Upper lobe of left lung (tissue), 4 donors: ENCODE measurements around the gene CFAP221.

Experiments used
- CTCF ChIP-seq, 6 experiments: fragments of 450-650 bp in 4 of 6; fragments of 200-600 bp in 2 of 6; sonication (generic) in 2 of 6; IDR thresholded peaks; one replicate each; pipeline ENCODE4 v1.5.1; 2016 to 2019; ENCODE audit warnings: antibody characterized with exemption in 6 of 6
- POLR2A ChIP-seq, 4 donors: fragments of 450-650 bp; IDR thresholded peaks; one replicate each; pipeline ENCODE4 v1.5.1; 2016 to 2017; ENCODE audit warnings: antibody characterized with exemption in 4 of 4, mild to moderate bottlenecking in 2 of 4
- POLR2AphosphoS5 ChIP-seq, 2 donors: sonication (generic); formaldehyde crosslinking; IDR thresholded peaks; one replicate each; pipeline ENCODE4 v1.5.1; 2017; ENCODE audit warnings: antibody characterized with exemption in 2 of 2

- TF ChIP-seq CTCF (IDR thresholded peaks at IDR 0.05) (no peak), POLR2AphosphoS5 (IDR thresholded peaks at IDR 0.05) (no peak), POLR2A (IDR thresholded peaks at IDR 0.05) (no peak)
Measured at GRCh38 chr2:119608553-119608952, 64.3 kb downstream of the CFAP221 start.
